Sciatic nerve (tissue), 2 donors: ENCODE measurements around the gene SHROOM1. TPM values are rescaled to one million over a fixed set of nuclear protein-coding genes. Genes with fewer than 3 reads are reported as not detected.

ENCODE experiments used
- ATAC-seq: fragments of 200-7000 bp; cut with Tn5 transposase; one replicate; pipeline ENCODE4 v1.9.1; 2020; ENCODE audit warnings: mild to moderate bottlenecking, moderate library complexity
- DNase-seq: peaks from one replicate; pipeline ENCODE4 v3.0.0-alpha.2; 2020; ENCODE audit warnings: low spot score
- intact Hi-C: fragments of 100-400 bp; cut with DNase I; formaldehyde crosslinking; loops from one replicate; pipeline ENCODE4 v1.14.2; 2022
- total RNA-seq: library from RNA; stranded (reverse); fragmentation: NEBNext Ultra II Directional; extraction: Animal tissue kit (Norgen Biotek cat#: 25700); gene quantifications from one replicate; pipeline ENCODE4 v1.2.1, GENCODE V29; 2021
- donor health status: DM: no; HTN: no; CAD: no.
- donor health status: DM: no; HTN: no; CAD: no.

SHROOM1 gene
- total RNA-seq, 1 donor from 2014 or later, result 33.3 TPM

DNA sequence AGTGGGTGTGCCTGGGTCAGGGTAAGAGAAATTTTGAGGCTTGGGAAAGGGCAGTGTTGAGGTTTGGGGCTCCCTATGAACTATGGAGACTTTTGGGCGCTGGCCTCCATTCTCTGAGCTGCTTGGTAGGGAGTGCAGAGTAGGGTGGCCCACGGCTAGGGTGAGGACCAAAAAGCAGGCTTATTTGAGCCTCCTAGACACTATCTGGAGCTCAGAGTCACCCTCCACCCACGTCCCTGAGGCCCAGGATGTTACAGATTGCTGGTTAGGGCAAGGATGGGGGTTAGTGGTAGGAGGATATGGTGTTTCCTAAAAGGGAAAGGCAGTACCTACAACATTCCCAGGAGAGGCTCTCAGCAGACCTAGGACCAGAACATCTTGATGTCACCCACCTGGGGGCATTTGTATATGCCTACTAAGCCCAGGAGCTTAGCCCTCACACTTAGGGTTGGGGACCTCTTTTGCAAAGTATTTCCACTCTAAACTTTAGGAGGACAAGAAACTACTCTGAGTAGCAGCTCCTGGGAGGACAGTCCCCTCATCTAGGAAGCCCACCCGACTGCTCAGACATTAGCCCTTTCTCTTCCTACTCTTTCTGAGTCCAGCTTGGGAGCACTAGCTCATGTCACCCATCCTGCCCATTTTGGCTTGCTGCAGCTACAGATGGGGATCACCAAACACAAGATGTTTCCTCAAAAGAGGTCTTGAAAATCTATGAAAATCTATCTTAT, 2.3 kb downstream of the SHROOM1 start:
- no peak for ATAC-seq
- DNase-seq, result no peak
- intact Hi-C loops, result no loop called here

GRCh38 chr5:132826424-132827082, 3.9 kb downstream of the SHROOM1 start:
- DNase-seq, result no peak
- no peak for ATAC-seq
- intact Hi-C loops, result no loop called here

GRCh38 chr5:132825834-132826391, 4.5 kb downstream of the SHROOM1 start:
- DNase-seq, result no peak
- intact Hi-C loops, result no loop called here
- ATAC-seq, result no peak

- DNase-seq, result no peak
- no peak for ATAC-seq
- intact Hi-C loops, result no loop called here
Observed at GRCh38 chr5:132825033-132825833, 5.2 kb downstream of the SHROOM1 start.

DNA sequence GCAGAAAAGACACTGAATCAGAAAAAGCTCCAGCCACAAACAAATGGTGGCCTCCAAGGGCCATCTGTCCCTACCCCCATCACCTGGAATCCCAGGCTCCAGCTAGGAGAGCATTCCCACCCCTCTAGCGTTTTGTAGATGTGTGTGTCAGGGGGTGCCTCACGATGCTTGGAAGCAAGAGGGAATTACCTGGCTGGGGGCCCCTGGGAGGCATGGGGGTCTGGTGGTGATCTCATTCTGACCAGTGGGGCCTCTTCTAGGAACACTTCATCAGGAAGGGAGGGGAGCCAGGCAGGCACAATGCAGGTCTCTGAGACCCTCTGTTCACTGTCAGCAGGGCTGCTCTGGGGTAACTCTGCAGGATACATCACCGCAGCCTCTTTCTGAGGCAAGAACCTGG, 6.0 kb downstream of the SHROOM1 start:
- intact Hi-C loops, result no loop called here
- ATAC-seq (no peak), DNase-seq (no peak)

GRCh38 chr5:132823481-132824050, 6.9 kb downstream of the SHROOM1 start:
- intact Hi-C loops, result no loop called here
- DNase-seq (no peak), ATAC-seq (no peak)

- DNase-seq, result no peak
- intact Hi-C loops, result no loop called here
- ATAC-seq, result no peak
Observed at GRCh38 chr5:132822650-132823480, 7.6 kb downstream of the SHROOM1 start.

GRCh38 chr5:132821791-132822190, 8.7 kb downstream of the SHROOM1 start:
- ATAC-seq (peak; percentile 79), DNase-seq (no peak)
- intact Hi-C loops, result no loop called here

- intact Hi-C loops, result no loop called here
- DNase-seq (no peak), ATAC-seq (peak; percentile 1)
Observed at GRCh38 chr5:132821350-132821749, 9.1 kb downstream of the SHROOM1 start.

DNA sequence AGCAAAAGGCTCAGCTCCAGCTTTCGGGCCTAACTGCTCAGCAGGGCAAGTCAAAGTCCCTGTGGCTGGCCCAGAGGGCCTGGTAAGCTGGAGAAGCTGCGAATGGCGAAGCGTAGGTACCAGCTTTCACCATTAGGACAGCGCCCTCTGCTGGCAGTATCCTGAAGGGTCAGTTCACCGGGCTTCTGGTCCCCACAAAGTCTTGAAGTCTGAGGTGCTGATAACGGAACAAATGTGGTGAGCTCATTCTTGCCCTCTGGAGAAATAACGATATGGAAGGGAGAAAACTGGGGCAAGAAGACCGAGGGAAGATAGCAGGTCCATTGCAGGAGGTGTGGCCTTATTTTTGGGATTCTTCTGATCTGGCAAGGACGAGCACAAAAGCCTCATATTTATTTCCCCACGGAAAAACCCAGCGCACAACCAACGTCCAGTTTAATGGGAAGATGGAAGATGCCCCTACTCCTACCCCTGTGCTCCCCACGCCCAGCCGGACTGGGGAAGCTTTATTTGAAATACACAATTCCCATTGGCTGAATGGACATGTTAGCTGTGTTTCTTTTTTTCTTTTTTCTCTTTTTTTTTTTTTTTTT, 10.2 kb downstream of the SHROOM1 start:
- peak; percentile 77 for ATAC-seq
- DNase-seq, result peak; percentile 97
- intact Hi-C loops, result no loop called here

DNA sequence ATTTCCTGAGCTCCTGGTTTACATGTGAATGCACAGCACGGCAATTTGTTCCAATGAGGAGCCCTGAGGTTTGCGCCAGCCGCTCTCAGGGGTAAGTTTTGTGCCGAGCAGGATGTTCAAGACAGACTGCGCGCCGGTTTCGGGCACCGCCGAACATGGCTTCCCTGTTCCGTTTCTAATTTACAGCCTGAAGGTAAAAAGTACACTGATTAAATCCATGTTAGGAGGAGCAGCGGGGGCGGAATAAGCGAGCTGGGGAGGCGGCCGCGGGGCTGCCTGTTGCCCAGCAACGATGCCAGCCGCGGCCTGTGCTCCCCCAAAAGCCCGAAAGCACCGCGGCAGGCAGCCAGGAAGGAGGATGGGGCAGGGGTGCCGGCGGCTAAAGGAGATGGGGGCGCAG, 11.0 kb downstream of the SHROOM1 start:
- intact Hi-C loops, result no loop called here
- ATAC-seq (no peak), DNase-seq (no peak)

GRCh38 chr5:132817011-132817410, 13.4 kb downstream of the SHROOM1 start:
- DNase-seq (no peak), ATAC-seq (no peak)
- intact Hi-C loops, result no loop called here

GRCh38 chr5:132816554-132816953, 13.9 kb downstream of the SHROOM1 start:
- intact Hi-C loops, result no loop called here
- no peak for ATAC-seq
- no peak for DNase-seq

DNA sequence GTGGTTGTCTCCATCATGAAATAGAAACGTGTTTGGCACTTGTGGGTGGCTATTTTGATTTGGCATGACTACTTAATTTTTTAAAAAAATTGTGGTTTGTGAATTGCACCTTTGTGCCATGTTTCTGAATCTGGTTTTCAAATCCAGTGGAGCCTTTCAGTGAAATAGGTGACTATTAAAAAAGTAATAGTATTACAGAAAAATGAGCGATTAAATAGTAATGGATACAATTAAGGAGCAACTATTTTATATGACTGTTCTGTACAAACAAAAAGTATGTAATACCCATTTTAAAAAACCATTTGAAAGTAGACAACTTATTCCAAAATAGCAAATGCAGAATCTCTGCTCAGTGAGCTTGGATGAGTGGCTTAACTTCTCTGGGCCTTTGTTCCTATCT, 14.4 kb downstream of the SHROOM1 start:
- DNase-seq, result no peak
- intact Hi-C loops, result no loop called here
- ATAC-seq, result no peak

GRCh38 chr5:132815454-132815853, 15.0 kb downstream of the SHROOM1 start:
- ATAC-seq, result no peak
- DNase-seq, result no peak
- intact Hi-C loops, result no loop called here

DNA sequence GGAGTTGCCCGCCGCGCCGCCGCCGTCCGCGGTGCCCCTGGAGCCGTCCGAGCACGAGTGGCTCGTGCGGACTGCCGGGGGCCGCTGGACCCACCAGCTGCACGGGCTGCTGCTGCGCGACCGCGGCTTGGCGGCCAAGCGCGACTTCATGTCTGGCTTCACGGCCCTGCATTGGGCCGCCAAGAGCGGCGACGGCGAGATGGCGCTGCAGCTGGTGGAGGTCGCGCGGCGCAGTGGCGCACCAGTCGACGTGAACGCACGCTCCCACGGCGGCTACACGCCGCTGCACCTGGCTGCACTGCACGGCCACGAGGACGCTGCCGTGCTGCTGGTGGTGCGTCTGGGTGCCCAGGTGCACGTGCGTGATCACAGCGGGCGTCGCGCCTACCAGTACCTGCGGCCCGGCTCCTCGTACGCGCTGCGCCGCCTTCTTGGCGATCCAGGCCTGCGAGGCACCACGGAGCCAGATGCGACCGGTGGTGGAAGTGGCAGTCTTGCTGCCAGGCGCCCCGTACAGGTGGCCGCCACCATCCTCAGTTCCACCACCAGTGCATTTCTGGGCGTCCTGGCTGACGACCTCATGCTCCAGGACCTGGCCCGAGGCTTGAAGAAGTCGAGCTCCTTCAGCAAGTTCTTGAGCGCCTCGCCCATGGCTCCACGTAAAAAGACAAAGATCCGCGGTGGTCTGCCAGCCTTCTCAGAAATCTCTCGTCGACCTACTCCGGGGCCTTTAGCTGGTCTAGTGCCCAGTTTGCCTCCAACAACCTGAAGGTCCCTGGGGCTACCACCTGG, 15.7 kb downstream of the SHROOM1 start:
- intact Hi-C loops, result no loop called here
- DNase-seq (no peak), ATAC-seq (no peak)
